Jurkat, Clone E6-1 (cell line): ENCODE data around the gene LYZL1.
"Not testable (repeated sequence)": the region's sequence is repeated elsewhere in the genome, so short reads cannot be mapped to it uniquely, and the experiment has no call there.

ENCODE experiments used
- DNase-seq: peaks from one replicate; pipeline ENCODE4 v3.0.0-alpha.2; 2011; ENCODE audit warnings: low read depth, low spot score
- H3K4me3 ChIP-seq: 2 replicates; pipeline ENCODE4 v1.5.1; 2011; ENCODE audit warnings: mild to moderate bottlenecking, low read length, control low read depth, moderate library complexity

The LYZL1 gene

DNA sequence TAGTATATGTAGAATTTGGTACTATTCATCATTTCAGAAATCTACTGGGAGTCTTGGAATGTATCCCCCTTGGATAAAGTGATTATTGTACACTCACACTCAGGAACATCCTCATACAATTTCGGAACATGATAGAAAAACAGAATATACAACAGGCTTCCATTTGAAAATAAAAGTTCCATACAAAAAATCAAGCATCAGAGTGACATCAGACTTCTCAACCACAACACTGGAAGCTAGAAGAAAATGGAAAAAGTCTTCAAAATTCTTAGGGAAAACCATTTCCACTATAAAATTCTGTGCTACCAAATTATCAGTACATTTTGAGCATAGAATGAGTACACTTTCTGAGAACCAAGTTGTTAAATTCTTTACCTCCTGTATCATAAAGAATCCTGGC is 8.8 kb downstream of the LYZL1 start:
- no peak overlapping the region for H3K4me3 ChIP-seq
- no peak for DNase-seq

DNA sequence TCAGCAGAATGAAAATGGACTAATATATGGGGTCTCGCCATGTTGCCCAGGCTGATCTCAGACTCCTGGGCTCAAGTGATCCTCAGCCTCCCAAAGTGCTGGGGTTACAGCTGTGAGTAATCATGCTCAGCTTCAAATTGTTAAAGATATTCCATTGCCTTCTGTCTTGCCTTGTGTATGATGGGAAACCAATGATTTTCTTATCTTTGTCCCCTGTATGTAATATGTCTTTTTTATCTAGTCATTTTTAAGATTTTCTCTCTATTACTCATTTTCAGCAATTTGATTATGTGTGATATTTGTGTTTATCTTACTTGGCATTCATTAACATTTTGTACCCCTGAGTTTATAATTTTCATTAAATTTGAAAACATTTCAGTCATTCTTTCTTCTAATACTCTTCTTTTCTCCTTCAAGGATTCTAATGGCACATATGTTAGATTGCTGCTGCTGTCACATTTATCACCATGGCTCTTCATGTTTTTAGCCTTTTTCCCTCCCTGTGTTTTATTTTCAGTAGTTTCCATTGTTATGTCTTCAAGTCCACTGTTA is 12.6 kb downstream of the LYZL1 start:
- H3K4me3 ChIP-seq: no peak overlapping the region
- DNase-seq: no peak

DNA sequence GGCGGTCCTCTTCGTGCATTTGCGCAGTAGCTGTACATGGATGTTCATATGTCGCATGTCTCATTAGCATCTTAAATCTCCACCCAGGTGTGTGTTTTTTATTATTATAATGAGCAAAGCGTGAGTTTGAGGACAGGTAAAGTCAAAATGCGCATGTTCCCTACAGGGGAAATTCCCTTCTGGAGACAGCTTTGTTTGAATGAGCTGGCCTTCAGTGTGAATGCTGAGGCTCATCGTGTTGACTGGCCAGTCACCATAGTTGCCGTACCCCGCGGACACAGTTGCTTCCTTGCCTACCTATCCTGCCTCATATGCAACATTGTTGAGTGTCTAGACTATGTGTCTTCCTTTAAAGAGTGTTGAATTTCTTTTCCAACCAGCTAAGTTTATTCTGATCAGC is 13.6 kb downstream of the LYZL1 start:
- H3K4me3 ChIP-seq: no peak overlapping the region

DNA sequence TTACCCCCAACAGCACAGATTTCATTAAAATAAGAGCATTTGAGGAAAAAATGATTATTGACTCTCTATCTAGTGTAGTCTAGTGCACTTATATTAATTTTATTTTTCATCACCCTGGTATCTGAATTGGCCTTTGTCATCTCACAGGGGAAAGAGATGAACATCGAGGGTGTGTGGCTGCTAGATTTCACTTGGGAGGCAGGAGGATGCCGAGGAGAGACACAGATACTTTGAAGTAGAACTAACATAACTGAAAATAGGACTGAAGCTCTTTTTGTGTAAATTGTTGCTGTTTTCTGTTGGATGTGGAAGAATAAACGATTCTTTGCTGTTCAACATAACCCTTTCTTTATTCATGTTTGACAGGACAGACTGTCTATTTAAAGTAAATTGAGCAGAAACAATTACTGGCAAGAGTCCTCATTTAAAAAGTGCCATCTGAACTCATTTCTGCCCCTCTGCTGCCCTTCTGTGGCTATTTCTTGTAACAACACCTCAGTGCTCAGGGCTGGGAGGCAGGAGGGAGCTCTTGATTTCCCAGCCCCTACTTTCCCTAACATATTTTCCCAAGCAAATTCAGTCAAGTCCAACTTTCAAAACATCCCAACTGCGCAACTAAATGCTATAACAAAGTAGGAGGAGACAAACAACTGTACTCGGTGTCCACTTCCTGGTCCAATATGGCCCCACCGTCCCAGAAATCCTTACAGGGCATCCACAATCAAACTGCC is 15.6 kb downstream of the LYZL1 start:
- H3K4me3 ChIP-seq: no peak overlapping the region
- DNase-seq: peak; percentile 39

More for the DNA sequence above, 13.6 kb downstream of the LYZL1 start:
- no peak for DNase-seq

DNA sequence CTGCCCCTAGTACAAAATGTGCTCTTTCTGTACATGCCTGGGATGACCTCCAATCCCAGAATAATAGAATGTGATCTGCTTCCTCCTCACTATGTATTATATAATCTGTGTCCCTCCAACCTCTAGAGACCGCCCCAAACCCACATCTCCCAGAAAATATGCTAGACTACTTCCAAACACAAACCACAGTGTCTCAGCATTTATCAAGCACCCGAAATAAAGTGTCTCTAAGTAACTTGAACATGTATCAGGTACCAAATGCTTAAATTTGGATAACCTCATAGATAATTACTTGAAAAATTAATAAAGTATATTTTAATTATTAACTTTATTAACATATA is 16.1 kb downstream of the LYZL1 start:
- DNase-seq: no peak
- H3K4me3 ChIP-seq: no peak overlapping the region

DNA sequence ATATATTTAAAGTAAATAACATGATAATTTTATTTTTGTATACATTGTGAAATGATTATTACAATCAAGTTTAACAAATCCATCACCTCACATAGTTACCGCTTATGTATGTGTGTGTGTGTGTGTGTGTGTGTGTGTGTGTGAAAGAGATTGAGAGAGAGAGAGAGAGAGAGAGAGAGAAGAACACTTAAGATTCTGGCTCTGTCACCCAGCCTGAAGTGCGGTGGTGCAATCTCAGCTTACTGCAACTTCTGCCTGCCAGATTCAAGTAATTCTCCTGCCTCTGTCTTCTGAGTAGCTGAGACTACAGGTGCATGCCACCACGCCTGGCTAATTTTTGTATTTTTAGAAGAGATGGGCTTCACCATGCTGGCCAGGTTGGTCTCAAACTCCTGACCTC is 17.8 kb downstream of the LYZL1 start:
- H3K4me3 ChIP-seq: no peak overlapping the region
- DNase-seq: no peak

DNA sequence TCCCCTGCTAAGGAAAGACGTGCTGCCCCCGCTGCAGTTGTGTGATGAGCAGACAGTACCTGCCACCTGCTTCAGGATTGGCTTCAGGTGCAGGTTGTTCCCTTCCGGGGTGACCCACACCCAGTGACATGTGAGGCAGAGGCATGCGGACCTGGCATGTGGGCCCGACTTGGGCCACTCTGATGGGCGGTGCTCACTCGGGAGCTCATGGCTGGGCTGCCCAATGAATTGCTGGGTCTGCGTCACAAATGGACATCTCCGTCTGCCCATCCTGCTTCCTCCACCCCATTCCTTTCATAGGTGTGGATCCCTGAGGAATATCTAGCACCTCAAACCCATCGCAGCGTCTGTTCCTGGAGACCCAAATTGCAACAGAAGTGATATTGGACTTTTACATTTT is 19.3 kb downstream of the LYZL1 start:
- not testable (repeated sequence) for DNase-seq, H3K4me3 ChIP-seq

DNA sequence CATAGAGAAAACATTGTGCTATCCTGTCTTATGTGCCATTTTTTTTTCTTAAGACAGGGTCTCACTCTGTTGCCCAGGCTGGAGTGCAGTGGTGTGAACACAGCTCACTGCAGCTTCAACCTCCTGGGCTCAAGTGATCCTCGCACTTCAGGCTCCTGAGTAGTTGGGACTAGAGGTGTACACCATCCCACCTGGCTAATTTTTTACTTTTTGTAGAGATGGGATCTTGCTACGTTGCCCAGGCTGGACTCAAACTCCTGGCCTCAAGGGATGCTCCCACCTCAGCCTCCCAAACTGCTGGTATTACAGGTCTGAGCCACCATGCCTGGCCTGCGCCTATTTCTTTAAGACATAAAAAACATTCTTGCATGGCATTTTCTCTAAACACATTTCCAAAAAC is 20.6 kb downstream of the LYZL1 start:
- H3K4me3 ChIP-seq: no peak overlapping the region
- DNase-seq: no peak

DNA sequence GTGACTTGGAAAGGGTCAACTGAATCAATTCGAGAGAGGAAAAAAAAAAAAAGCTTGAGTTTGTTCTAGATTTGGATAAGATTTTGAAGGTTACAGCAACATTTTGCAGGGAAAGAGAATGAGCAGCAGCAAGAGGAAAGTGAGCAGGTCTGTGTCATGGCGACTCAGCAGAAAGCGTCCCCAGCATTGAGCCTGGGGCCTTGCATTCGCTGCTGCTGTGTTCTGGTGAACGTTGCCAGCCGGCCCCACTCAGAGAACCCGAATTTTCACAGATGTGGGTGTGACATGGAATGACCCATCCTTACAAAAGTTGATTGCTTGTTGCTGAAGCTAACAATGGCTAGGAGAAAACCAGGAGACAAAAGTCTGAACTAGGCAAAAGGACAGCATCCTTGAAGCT is 21.6 kb downstream of the LYZL1 start:
- DNase-seq: not testable (repeated sequence)

DNA sequence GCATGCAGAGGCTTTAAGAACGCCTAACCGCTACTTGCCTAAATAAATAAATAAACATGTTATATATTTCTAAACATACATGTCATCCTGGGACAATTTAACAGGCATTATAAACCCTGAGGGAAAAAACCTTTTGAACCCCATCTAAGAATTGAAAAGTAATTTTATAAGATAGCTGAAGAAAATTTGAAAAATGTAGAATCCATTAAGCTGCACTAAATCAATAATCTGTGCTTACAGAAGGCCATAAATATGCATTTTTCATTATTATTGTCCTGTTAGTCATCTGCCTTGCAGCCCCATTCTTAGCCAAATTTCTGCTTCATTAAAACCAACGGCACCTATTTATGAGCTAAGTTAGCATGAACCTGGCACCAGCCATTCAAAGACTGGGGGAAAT is 24.2 kb downstream of the LYZL1 start:
- no peak overlapping the region for H3K4me3 ChIP-seq
- no peak for DNase-seq

More for the DNA sequence above, 21.6 kb downstream of the LYZL1 start:
- not testable (repeated sequence) for H3K4me3 ChIP-seq

DNA sequence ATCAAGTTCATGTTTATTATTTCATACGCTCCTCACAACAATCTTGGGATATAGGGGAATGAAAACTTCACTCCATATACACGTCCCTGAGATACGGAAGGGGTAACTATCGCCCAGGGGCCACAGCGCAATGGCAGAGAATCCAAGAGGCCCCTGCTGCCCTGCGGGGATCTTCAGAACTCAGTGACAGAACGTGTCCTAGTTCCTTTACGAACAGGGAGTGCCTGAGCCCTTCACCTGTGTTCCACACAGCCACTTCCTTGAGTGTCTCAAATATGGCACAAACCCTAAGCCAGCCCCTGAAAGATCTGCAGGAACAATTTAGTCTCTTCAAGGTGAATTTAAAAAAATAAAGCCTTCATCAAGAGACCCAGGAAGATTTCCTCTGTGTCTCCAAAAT is 25.9 kb downstream of the LYZL1 start:
- no peak for DNase-seq
- no peak overlapping the region for H3K4me3 ChIP-seq

DNA sequence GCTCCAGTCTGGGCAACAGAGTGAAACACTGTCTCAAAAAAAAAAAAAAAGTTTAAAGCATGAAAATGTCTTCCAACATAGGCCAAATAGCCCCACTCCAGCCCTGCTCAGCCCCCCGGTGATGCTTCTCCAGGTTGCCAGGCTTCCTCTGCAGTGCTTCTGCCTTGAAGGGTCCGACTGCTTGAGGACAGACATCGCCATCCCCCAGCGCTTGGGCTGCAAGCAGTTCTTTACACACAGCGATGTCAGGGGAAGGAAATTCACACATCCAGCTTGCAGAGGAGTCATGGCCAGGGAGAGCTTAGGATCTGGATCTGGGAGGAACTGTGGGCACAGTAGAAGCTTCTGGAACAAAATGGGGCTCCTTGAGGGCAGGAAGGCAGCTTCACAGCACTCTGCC is 26.9 kb downstream of the LYZL1 start:
- no peak overlapping the region for H3K4me3 ChIP-seq
- DNase-seq: no peak

DNA sequence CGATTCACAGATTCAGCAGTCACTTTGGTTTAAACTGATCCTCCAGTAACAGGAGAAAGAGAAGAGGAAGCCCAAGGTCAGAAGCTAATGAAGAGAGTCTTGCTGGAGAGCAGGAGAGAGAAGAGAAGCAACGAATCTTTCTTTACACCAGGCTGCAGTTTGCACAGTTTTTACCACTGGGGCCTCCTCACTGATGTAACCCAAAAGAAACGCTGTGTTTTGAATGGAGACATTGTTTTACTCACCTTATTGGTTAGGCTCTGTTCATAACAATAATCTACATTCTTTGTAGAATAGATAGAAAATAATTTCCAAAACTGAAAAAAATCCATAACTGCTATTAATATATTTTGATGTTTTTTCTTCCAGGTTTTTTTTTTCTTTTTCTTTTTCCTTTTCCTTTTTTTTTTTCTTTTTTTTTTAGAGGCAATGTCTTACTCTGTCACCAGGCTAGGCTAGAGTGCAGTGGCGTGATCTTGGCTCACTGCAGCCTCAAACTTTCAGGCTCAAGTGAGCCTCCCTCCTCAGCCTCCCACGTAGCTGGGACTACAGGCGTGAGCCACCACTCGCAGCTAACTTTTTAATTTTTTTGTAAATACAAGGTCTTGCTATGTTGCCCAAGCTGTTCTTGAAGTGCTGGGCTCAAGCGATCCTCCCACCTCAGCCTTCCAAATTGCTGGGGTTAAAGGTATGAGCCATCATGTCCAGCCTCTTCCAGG is 27.6 kb downstream of the LYZL1 start:
- DNase-seq: no peak
- H3K4me3 ChIP-seq: no peak overlapping the region

DNA sequence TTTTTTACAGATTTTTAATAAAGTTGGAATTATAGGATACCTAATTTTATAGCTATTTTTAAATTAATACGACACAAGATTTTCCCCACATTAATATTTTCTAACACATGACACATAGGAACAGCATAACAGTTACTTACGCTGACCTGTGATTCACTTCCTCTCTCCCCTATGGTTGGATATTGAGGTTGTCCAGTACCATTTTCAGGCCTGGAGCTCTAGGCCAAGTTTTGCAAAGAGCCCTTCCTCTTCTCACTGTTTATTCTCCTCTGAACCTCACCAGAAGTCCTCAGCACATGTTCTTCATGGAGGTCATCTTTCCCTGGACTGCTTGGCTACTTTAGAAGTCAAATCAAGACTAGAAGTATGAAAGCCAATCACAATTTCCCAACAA is 28.2 kb downstream of the LYZL1 start:
- no peak for DNase-seq
- no peak overlapping the region for H3K4me3 ChIP-seq

DNA sequence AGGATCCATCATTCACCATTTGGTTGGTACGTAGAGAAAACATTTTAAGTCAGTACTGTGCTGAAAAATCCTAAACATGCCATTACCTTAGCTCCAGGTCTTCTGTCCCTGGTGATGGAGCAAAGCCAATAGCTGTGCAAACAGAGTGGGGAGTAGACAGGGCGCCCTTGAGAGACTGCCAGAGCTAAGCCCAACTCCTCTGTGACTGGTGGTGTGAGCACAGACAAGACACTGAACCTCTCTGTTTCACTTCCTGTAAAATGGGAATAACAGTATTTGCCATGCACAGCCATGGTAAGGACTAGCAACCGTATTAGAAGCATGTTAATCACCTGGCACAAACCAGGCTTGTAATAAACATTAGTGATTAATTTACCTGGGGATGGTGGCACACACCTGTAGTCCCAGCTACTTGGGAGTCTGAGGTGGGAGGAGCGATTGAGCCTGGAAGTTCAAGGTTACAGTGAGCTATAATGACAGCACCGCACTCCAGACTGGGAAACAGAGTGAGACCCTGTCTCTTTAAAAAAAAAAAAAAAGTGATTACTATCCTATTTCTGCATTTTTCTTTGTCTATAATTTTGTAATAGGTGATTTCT is 28.7 kb downstream of the LYZL1 start:
- no peak overlapping the region for H3K4me3 ChIP-seq
- DNase-seq: no peak

DNA sequence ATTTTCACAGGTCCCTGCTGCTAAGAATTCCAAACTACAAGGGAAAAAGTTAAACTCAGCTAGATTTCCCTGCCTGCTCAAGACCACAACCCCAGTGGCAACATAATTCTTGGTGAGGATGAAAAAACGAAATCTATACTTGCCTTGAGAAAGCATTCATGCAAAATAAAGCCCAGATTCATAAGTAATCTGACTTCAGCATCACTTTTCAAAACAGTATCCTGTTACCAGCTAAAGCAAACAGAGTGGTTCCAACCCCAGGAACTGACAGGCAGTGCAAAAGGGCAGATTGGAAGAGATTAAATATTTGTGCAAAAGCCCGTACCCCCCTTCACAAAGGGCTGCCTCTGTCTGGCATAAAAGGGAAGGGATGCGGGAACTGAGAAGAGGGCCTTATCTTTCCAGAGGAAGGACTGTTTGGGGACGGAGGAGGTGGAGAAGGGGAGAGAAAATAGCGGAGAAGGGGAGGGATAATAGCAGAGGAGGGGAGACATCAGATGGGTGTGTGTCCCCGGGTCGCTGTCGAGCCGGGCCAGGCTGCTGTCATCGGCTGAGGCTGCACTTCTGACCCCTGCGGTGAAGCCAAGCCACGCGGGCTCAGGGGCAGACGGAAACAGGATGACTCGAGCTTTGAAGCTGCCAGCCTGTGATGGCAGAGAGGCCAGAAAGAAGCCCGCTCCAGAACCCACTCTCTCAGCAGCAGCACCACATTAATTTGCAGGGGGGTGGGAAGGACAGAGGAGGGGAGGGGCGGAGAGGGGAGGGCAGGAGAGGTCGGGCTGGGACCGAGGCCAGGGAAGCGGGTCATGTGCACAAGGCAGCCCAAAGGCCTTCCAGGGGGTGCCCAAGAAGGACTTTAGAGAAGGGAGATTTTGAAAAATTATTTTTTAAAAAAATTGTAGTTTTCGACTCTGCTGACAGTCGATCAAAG is 29.5 kb downstream of the LYZL1 start:
- not testable (repeated sequence) for H3K4me3 ChIP-seq, DNase-seq

DNA sequence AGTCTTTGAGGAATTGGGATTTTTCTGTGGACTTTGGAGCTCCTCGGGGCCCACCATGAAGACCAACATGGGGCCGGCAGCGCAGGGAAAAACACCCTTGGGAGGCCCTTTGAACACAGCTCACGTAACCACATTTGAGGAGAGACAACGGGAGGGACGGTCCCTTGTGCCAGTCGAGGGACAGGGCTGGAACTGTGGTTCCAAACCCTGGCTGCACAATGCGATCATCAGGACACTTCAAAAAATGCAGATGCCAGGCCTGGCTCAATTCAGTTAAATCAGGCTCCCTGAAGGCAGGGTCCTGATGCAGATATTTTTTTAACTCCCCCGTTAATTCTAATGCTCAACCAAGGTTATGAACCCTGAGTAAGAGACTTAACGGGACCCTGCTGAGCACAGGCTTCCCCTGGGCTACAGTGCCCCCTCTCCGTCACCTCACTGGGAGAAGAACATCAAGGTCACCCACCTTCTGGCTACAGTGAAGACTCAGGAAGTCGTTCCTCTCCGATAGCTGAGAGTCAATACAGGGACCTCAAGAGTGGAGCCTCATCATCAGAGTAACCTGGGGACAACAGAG is 30.4 kb downstream of the LYZL1 start:
- DNase-seq: no peak
- no peak overlapping the region for H3K4me3 ChIP-seq

DNA sequence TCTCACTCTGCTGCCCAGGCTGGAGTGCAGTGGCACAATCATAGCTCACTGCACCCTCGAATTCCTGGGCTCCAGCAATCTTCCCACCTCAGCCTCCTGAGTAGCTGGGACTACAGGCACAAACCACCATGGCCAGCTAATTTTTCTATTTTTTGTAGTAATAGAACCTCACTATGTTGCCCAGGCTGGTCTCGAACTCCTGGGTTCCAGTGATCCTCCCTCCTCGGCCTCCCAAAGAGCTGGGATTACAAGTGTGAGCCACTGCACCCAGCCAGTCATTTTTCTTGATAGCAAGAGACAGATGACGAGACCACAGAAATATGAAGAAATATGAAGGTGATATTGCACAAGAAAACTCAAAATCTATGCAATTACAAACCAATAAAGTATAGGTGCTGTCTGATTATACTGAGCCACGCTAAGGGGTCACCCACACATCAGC is 31.8 kb downstream of the LYZL1 start:
- H3K4me3 ChIP-seq, DNase-seq: not testable (repeated sequence)

DNA sequence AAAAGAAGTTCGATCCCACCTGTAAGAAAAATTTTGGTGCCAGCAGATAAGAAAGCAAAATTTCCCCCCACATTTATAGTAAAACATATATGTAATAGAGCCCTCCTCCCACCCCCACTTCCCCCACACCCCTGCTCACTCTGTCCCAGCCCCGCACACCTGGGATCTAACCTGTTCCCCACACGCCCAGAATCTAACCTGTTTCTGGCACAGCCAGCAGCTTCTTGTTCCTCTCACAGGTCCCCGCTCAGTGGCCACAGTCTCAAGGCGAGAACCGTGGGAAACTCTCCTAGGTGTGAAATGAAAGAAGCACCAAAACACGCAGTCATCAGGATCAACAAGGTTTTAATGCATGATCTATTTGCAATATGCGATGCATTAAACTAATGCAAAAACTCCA is 32.8 kb downstream of the LYZL1 start:
- no peak overlapping the region for H3K4me3 ChIP-seq
- no peak for DNase-seq
